ENCODE results near the gene HLCS. TPM values are rescaled to one million over a fixed set of nuclear protein-coding genes. Genes with fewer than 3 reads are reported as not detected.

Gene HLCS
- total RNA-seq, 1 experiment from 2014 or later: 12.7 TPM

GRCh38 chr21:36719614-36720013 is 246.9 kb downstream of the HLCS start:
- no peak overlapping the region for H3K27ac Mint-ChIP-seq
- Histone ChIP-seq H2BK15ac (ENCODE audit: low read depth, low read length) (no peak overlapping the region), H4K20me1 (ENCODE audit: control insufficient read depth, insufficient read depth, insufficient read length) (no peaks in the 10 kb centered on the region), H3K27me3 (ENCODE audit: insufficient read depth, low read length) (no peaks in the 10 kb centered on the region; the same call in 1 of the 2 replicates), H2BK20ac (ENCODE audit: low read depth, low read length, poor library complexity, severe bottlenecking) (no peak overlapping the region), H3K4ac (ENCODE audit: low read depth, low read length) (no peak overlapping the region), H3K79me2 (ENCODE audit: insufficient read depth, low read length) (no peaks in the 10 kb centered on the region), H3K23ac (ENCODE audit: insufficient read length, low read depth, low read length) (no peak overlapping the region), H3K4me2 (ENCODE audit: insufficient read depth, insufficient read length, low read length) (no peak overlapping the region), H2BK120ac (ENCODE audit: low read depth, low read length, poor library complexity, severe bottlenecking) (no peak overlapping the region), H3K9me3 (ENCODE audit: control insufficient read depth, low read depth, low read length) (no peaks in the 10 kb centered on the region), H3K4me1 (ENCODE audit: insufficient read depth, low read length) (peaks cover 2% of the 10 kb centered on the region; the same call in 1 of the 2 replicates), H2BK12ac (ENCODE audit: insufficient read length, low read depth, low read length) (no peak overlapping the region), H3K79me1 (ENCODE audit: insufficient read depth, low read depth, low read length, poor library complexity, severe bottlenecking) (no peaks in the 10 kb centered on the region), H2AK5ac (ENCODE audit: insufficient read length, low read length) (no peak overlapping the region), H3K18ac (ENCODE audit: insufficient read length, low read depth, low read length) (no peak overlapping the region), H3K9ac (ENCODE audit: extremely low read depth, insufficient read length, low read length) (no peak overlapping the region), H4K8ac (replicated peaks; ENCODE audit: insufficient read length, low read depth, low read length) (no peak overlapping the region), H3T11ph (ENCODE audit: low read length) (no peak overlapping the region), H2BK5ac (ENCODE audit: insufficient read length, low read length) (no peak overlapping the region), H3K56ac (ENCODE audit: insufficient read length, low read depth, low read length) (no peak overlapping the region), H4K91ac (ENCODE audit: insufficient read length, low read depth, low read length) (no peak overlapping the region), H4K5ac (ENCODE audit: insufficient read length, low read depth, low read length) (no peak overlapping the region), H3K23me2 (ENCODE audit: insufficient read length, low read depth, low read length, poor library complexity, severe bottlenecking) (no peaks in the 10 kb centered on the region), H2AFZ (ENCODE audit: low read length) (no peak overlapping the region), H3K27ac (ENCODE audit: insufficient read length, low read depth, low read length) (no peak overlapping the region), H3K14ac (ENCODE audit: insufficient read depth, low read length) (no peak overlapping the region)
- no CpG with 5 or more reads among the region's 10 CpGs for WGBS (ENCODE audit: extremely low coverage, insufficient read length, low lambda C conversion rate)
- no peaks in the 10 kb centered on the region for H3K36me3 Mint-ChIP-seq (ENCODE audit: insufficient read depth in 1 of 3, low read depth in 3 of 3)
- no peak overlapping the region for H3K4me3 Mint-ChIP-seq
- H3K9me3 Mint-ChIP-seq: no peaks in the 10 kb centered on the region
- H3K27me3 Mint-ChIP-seq (ENCODE audit: low read depth): peaks cover 58% of the 10 kb centered on the region
- no peak for DNase-seq
- no peak for TF ChIP-seq CTCF (conservative IDR thresholded peaks at IDR 0.05)
- H3K4me1 Mint-ChIP-seq: peaks cover 12 to 20% of the 10 kb centered on the region in 2 experiments

Measured in H9 (cell line).